OCI-LY1 (cell line): ENCODE data around the gene EDEM3.

ENCODE experiments used
- EZH2 ChIP-seq: fragments of 200-600 bp; sonication (generic), shearing (Covaris generic); IDR thresholded peaks from 2 replicates; pipeline ENCODE4 v1.8.0; 2017; ENCODE audit warnings: borderline replicate concordance, mixed run types, mild to moderate bottlenecking, antibody characterized with exemption, low read length, moderate library complexity, mixed read lengths
- TF ChIP-seq, protein P1 (sequence below): fragments of 200-600 bp; sonication (generic), shearing (Covaris generic); IDR thresholded peaks from 2 replicates; pipeline ENCODE4 v1.5.1; 2017; ENCODE audit warnings: mild to moderate bottlenecking, antibody characterized with exemption, low read length, moderate library complexity, mixed read lengths

DNA sequence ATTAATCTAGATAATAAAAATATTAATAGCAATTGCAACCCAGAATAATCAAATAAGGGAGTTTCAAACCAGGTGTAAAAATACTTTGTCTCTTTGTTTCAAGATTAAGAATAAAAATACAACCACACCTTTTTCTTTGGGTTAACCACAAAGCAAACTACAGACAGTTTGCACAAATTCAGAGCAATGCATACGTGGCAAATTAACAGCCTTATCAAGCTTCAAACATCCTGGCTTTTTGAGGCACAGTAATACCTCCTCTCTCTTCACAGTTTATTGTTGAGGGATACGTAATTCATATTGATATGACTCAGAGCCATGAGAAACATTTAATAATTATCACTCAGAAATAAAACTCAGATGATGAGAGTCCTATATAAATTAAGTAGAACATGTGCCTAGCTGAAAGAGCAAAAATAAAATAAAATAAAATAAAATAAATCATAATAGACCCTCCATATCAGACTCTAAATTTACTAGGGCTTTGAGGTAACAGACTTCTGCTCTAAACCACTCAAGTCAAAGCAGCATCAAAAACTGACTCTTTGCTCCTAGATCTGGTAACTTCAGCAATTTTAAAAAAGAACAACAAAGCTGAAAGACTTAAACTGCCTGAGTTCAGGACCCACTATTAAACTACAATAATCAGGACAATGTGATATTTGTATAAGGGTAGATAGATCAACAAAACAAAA lies 11.4 kb downstream of the EDEM3 start:
- TF ChIP-seq, protein P1, sequence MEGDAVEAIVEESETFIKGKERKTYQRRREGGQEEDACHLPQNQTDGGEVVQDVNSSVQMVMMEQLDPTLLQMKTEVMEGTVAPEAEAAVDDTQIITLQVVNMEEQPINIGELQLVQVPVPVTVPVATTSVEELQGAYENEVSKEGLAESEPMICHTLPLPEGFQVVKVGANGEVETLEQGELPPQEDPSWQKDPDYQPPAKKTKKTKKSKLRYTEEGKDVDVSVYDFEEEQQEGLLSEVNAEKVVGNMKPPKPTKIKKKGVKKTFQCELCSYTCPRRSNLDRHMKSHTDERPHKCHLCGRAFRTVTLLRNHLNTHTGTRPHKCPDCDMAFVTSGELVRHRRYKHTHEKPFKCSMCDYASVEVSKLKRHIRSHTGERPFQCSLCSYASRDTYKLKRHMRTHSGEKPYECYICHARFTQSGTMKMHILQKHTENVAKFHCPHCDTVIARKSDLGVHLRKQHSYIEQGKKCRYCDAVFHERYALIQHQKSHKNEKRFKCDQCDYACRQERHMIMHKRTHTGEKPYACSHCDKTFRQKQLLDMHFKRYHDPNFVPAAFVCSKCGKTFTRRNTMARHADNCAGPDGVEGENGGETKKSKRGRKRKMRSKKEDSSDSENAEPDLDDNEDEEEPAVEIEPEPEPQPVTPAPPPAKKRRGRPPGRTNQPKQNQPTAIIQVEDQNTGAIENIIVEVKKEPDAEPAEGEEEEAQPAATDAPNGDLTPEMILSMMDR = no peak
- TF ChIP-seq EZH2 = no peak
